Fibroblast of lung (primary cell): ENCODE data around the gene TMEM135. TPM values are rescaled to one million over a fixed set of nuclear protein-coding genes. Genes with fewer than 3 reads are reported as not detected.

Experiments
- DNase-seq, 2 donors: peaks; one replicate each; pipeline versions ENCODE4 v3.0.0 to v3.0.0-alpha.2; 2010; ENCODE audit warnings: low read depth in 2 of 2
- H2AFZ ChIP-seq: 2 replicates; pipeline ENCODE4 v1.5.1; 2012; ENCODE audit warnings: low read length, control low read depth, inconsistent platforms
- H3K27ac ChIP-seq: 2 replicates; pipeline ENCODE4 v1.5.1; 2011; ENCODE audit warnings: low read length, control low read depth; ENCODE audit not compliant: insufficient read depth
- H3K27me3 ChIP-seq: 2 replicates; pipeline ENCODE4 v1.5.1; 2011; ENCODE audit warnings: mild to moderate bottlenecking, low read length; ENCODE audit not compliant: control insufficient read depth, insufficient read depth
- H3K36me3 ChIP-seq: 2 replicates; pipeline ENCODE4 v1.5.1; 2011; ENCODE audit warnings: low read length; ENCODE audit not compliant: control insufficient read depth, insufficient read depth
- H3K4me1 ChIP-seq: 2 replicates; pipeline ENCODE4 v1.5.1; 2011; ENCODE audit warnings: low read length; ENCODE audit not compliant: control insufficient read depth, insufficient read depth; ENCODE audit errors: extremely low read depth
- H3K4me2 ChIP-seq: 2 replicates; pipeline ENCODE4 v1.5.1; 2011; ENCODE audit warnings: low read length, control low read depth; ENCODE audit not compliant: insufficient read depth; ENCODE audit errors: extremely low read depth
- H3K4me3 ChIP-seq, 4 experiments: fragments of 200-600 bp in 1 of 4; sonication (generic) in 1 of 4; replicated peaks in 1 of 4; 2 replicates each; pipeline ENCODE4 v1.5.1; 2011 to 2016; ENCODE audit warnings: low read length in 4 of 4, low read depth in 3 of 4, mild to moderate bottlenecking in 3 of 4, control low read depth in 2 of 4, inconsistent platforms in 1 of 4, mixed read lengths in 1 of 4; ENCODE audit not compliant: insufficient read depth in 1 of 4; ENCODE audit errors: control extremely low read depth in 1 of 4
- H3K79me2 ChIP-seq: 2 replicates; pipeline ENCODE4 v1.5.1; 2012; ENCODE audit warnings: mild to moderate bottlenecking, low read length, inconsistent platforms; ENCODE audit not compliant: control insufficient read depth, insufficient read depth
- H3K9ac ChIP-seq: 2 replicates; pipeline ENCODE4 v1.5.1; 2011; ENCODE audit warnings: mild to moderate bottlenecking, low read length, control low read depth; ENCODE audit not compliant: insufficient read depth
- H3K9me3 ChIP-seq: 2 replicates; pipeline ENCODE4 v1.5.1; 2012; ENCODE audit warnings: low read depth, low read length; ENCODE audit not compliant: control insufficient read depth, insufficient read depth
- H4K20me1 ChIP-seq: 2 replicates; pipeline ENCODE4 v1.5.1; 2011; ENCODE audit warnings: low read length; ENCODE audit not compliant: control insufficient read depth, insufficient read depth; ENCODE audit errors: extremely low read depth
- EZH2 ChIP-seq: IDR thresholded peaks from 2 replicates; pipeline ENCODE4 v1.5.1; 2012; ENCODE audit warnings: low read length, control low read depth, mild to moderate bottlenecking; ENCODE audit errors: missing control alignments
- polyA plus RNA-seq, 2 donors: library from polyadenylated mRNA; depleted of rRNA in 1 of 2; stranded (reverse) in 1 of 2; unstranded in 1 of 2; fragments of >200 nt; gene quantifications; 2 replicates each; pipeline ENCODE4 v1.2.1, GENCODE V29; 2011 to 2012; ENCODE audit warnings: missing spikeins in 1 of 2
- total RNA-seq: library from RNA; depleted of rRNA; stranded (reverse); fragments of >200 nt; gene quantifications from 2 replicates; pipeline ENCODE4 v1.2.1, GENCODE V29; 2014
- TF ChIP-seq, protein P1 (sequence below), 2 donors: IDR thresholded peaks in 1 of 2; conservative IDR thresholded peaks in 1 of 2; 1 replicate in 1 of 2; 2 replicates in 1 of 2; pipeline ENCODE4 v1.5.1; 2011 to 2012; ENCODE audit warnings: low read length in 2 of 2, control low read depth in 1 of 2, inconsistent platforms in 1 of 2, low read depth in 1 of 2, mild to moderate bottlenecking in 1 of 2

TMEM135 gene
- total and polyA plus RNA-seq, 2 donors (not counting 1 experiment from before 2014, with no cell fraction given) = 17.3 to 20.6 TPM

DNA sequence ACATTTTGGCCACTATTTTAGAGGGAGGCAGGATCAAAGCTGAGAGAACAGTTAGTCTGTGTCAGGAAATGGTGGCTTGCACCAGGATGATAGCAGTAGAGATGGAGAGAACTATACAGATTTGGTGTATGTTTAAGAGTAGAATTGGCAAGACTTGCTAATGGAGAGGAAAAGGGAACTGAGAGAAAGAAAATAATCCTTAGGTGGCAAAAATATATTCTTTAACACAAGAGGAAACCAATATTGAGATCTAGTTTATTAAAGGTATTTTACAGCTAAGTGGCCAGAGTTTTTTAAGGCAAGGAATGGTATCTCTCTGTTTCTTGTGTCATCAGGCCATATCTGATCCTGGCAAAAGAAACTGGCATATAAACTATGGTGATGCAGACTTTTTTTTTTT lies 278.8 kb downstream of the TMEM135 start:
- no peak overlapping the region for H2AFZ ChIP-seq
- no peak overlapping the region for H3K4me2 ChIP-seq
- H3K79me2 ChIP-seq = no peaks in the 10 kb centered on the region
- no peak for DNase-seq
- no peaks in the 10 kb centered on the region for H3K4me1 ChIP-seq
- no peaks in the 10 kb centered on the region for H4K20me1 ChIP-seq
- no peak overlapping the region for H3K9ac ChIP-seq
- TF ChIP-seq, protein P1, sequence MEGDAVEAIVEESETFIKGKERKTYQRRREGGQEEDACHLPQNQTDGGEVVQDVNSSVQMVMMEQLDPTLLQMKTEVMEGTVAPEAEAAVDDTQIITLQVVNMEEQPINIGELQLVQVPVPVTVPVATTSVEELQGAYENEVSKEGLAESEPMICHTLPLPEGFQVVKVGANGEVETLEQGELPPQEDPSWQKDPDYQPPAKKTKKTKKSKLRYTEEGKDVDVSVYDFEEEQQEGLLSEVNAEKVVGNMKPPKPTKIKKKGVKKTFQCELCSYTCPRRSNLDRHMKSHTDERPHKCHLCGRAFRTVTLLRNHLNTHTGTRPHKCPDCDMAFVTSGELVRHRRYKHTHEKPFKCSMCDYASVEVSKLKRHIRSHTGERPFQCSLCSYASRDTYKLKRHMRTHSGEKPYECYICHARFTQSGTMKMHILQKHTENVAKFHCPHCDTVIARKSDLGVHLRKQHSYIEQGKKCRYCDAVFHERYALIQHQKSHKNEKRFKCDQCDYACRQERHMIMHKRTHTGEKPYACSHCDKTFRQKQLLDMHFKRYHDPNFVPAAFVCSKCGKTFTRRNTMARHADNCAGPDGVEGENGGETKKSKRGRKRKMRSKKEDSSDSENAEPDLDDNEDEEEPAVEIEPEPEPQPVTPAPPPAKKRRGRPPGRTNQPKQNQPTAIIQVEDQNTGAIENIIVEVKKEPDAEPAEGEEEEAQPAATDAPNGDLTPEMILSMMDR (conservative IDR thresholded peaks at IDR 0.05 in 1 of 2, IDR thresholded peaks at IDR 0.05 in 1 of 2; ENCODE audit: low read depth in 1 of 2, low read length in 2 of 2) = no peak
- no peak for TF ChIP-seq EZH2
- no peaks in the 10 kb centered on the region for H3K27me3 ChIP-seq
- H3K9me3 ChIP-seq = no peaks in the 10 kb centered on the region
- H3K36me3 ChIP-seq = no peaks in the 10 kb centered on the region
- H3K4me3 ChIP-seq = no peak overlapping the region
- H3K27ac ChIP-seq = no peak overlapping the region

GRCh38 chr11:87317441-87317840 lies 279.7 kb downstream of the TMEM135 start:
- H4K20me1 ChIP-seq = no peaks in the 10 kb centered on the region
- no peak overlapping the region for H2AFZ ChIP-seq
- H3K9me3 ChIP-seq = no peaks in the 10 kb centered on the region
- DNase-seq = no peak
- H3K79me2 ChIP-seq = no peaks in the 10 kb centered on the region
- no peaks in the 10 kb centered on the region for H3K36me3 ChIP-seq
- no peak for TF ChIP-seq EZH2
- TF ChIP-seq, protein P1 (conservative IDR thresholded peaks at IDR 0.05 in 1 of 2, IDR thresholded peaks at IDR 0.05 in 1 of 2; ENCODE audit: low read depth in 1 of 2, low read length in 2 of 2) = no peak
- no peak overlapping the region for H3K4me3 ChIP-seq
- H3K9ac ChIP-seq = no peak overlapping the region
- H3K4me1 ChIP-seq = no peaks in the 10 kb centered on the region
- H3K27me3 ChIP-seq = no peaks in the 10 kb centered on the region
- no peak overlapping the region for H3K4me2 ChIP-seq
- no peak overlapping the region for H3K27ac ChIP-seq

DNA sequence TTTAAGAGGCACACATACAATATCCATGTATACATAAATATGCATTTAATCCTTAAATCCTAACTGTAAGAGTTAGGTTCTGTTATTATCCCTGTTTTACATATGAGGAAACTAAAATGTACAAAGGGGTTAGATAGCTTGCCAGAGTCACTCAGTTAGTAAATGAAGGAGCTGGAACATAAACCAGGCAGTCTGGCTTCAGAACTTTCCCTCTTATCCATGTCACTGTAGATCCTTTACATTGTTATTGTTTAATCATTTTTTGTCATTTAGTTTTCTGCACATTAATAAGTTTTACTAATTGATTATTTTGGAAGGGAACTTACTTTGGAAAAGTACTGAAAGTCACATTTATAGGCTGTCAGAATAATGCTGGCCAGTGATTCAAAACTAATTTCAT lies 282.4 kb downstream of the TMEM135 start:
- Histone ChIP-seq H3K4me1 (no peaks in the 10 kb centered on the region), H3K4me2 (no peak overlapping the region), H3K27ac (no peak overlapping the region), H4K20me1 (no peaks in the 10 kb centered on the region), H3K79me2 (no peaks in the 10 kb centered on the region), H2AFZ (no peak overlapping the region), H3K27me3 (no peaks in the 10 kb centered on the region), H3K4me3 (no peak overlapping the region), H3K36me3 (no peaks in the 10 kb centered on the region), H3K9me3 (no peaks in the 10 kb centered on the region), H3K9ac (no peak overlapping the region)
- no peak for DNase-seq
- TF ChIP-seq EZH2 = no peak
- TF ChIP-seq, protein P1 (conservative IDR thresholded peaks at IDR 0.05 in 1 of 2, IDR thresholded peaks at IDR 0.05 in 1 of 2; ENCODE audit: low read depth in 1 of 2, low read length in 2 of 2) = no peak
